CD4-positive, alpha-beta memory T cell (primary cell): ENCODE data around the gene ISL1. TPM values are rescaled to one million over a fixed set of nuclear protein-coding genes. Genes with fewer than 3 reads are reported as not detected.
A peak's percentile ranks its signal among the peaks of the same experiment; 100 is the strongest.

Experiments
- CTCF ChIA-PET: fragments of 350-600 bp; sonication (Branson Sonifier 250); formaldehyde crosslinking; loops from one replicate; lab custom pipeline; 2021; ENCODE audit warnings: inconsistent platforms; ENCODE audit not compliant: partially characterized antibody; lab: Charles Lee
- POLR2A ChIA-PET: fragments of 350-600 bp; sonication (Branson Sonifier 250); formaldehyde crosslinking; loops from one replicate; lab custom pipeline; 2021; ENCODE audit not compliant: partially characterized antibody; lab: Charles Lee
- DNase-seq, 5 donors: peaks; one replicate each; pipeline versions ENCODE4 v3.0.0 to v3.0.0-alpha.2; 2020 to 2022; ENCODE audit warnings: mixed read lengths in 1 of 5
- H3K27ac ChIP-seq: one replicate; pipeline ENCODE4 v1.7.0; 2013; ENCODE audit warnings: low read depth, low read length
- H3K27me3 ChIP-seq: 2 replicates; pipeline ENCODE4 v1.7.0; 2013; ENCODE audit warnings: mild to moderate bottlenecking, low read length, moderate library complexity; ENCODE audit not compliant: insufficient read depth
- H3K36me3 ChIP-seq: 2 replicates; pipeline ENCODE4 v1.7.0; 2013; ENCODE audit warnings: mild to moderate bottlenecking, low read length, moderate library complexity; ENCODE audit not compliant: insufficient read depth
- H3K4me1 ChIP-seq: 2 replicates; pipeline ENCODE4 v1.7.0; 2013; ENCODE audit warnings: mild to moderate bottlenecking, low read length, moderate library complexity; ENCODE audit not compliant: insufficient read depth
- H3K4me3 ChIP-seq, 2 donors: one replicate each; pipeline ENCODE4 v1.7.0; 2013; ENCODE audit warnings: low read length in 2 of 2, mild to moderate bottlenecking in 1 of 2
- H3K9me3 ChIP-seq, 2 donors: one replicate each; pipeline ENCODE4 v1.7.0; 2013; ENCODE audit warnings: low read length in 2 of 2, control low read depth in 1 of 2; ENCODE audit not compliant: control insufficient read depth in 1 of 2
- H3K27ac Mint-ChIP-seq, 7 donors: one replicate each; pipeline ENCODE4 v1.8.0; 2020 to 2021; ENCODE audit warnings: mixed read lengths in 7 of 7, mild to moderate bottlenecking in 6 of 7, inconsistent platforms in 3 of 7, moderate library complexity in 3 of 7
- H3K27me3 Mint-ChIP-seq, 2 donors: one replicate each; pipeline ENCODE4 v1.8.0; 2020 to 2021; ENCODE audit warnings: mixed read lengths in 2 of 2
- H3K36me3 Mint-ChIP-seq, 2 donors: one replicate each; pipeline ENCODE4 v1.8.0; 2020 to 2021; ENCODE audit warnings: mixed read lengths in 2 of 2, inconsistent platforms in 1 of 2, mild to moderate bottlenecking in 1 of 2
- H3K4me1 Mint-ChIP-seq, 4 donors: one replicate each; pipeline ENCODE4 v1.8.0; 2020 to 2021; ENCODE audit warnings: mixed read lengths in 4 of 4, mild to moderate bottlenecking in 1 of 4
- H3K4me3 Mint-ChIP-seq, 8 donors: one replicate each; pipeline ENCODE4 v1.8.0; 2020 to 2021; ENCODE audit warnings: mixed read lengths in 8 of 8, mild to moderate bottlenecking in 7 of 8, moderate library complexity in 6 of 8, inconsistent platforms in 3 of 8
- H3K9me3 Mint-ChIP-seq, 8 donors: one replicate each; pipeline ENCODE4 v1.8.0; 2020 to 2021; ENCODE audit warnings: mixed read lengths in 8 of 8, mild to moderate bottlenecking in 5 of 8, inconsistent platforms in 3 of 8, moderate library complexity in 1 of 8
- intact Hi-C: fragments of 100-400 bp; cut with micrococcal nuclease; formaldehyde crosslinking; loops from one replicate; pipeline ENCODE4 v1.15.1; 2023
- polyA plus RNA-seq, 2 donors: library from polyadenylated mRNA; unstranded; fragments of 300-500 nt; fragmentation: Illumina TruSeq; gene quantifications; one replicate each; pipeline ENCODE4 v1.2.3, GENCODE V29; 2021
- total RNA-seq, 2 experiments: library from RNA; stranded (reverse); gene quantifications; one replicate each; pipeline ENCODE4 v1.2.3, GENCODE V29; 2021

ISL1 gene
- total RNA-seq (not detected), polyA plus RNA-seq (not detected)

DNA sequence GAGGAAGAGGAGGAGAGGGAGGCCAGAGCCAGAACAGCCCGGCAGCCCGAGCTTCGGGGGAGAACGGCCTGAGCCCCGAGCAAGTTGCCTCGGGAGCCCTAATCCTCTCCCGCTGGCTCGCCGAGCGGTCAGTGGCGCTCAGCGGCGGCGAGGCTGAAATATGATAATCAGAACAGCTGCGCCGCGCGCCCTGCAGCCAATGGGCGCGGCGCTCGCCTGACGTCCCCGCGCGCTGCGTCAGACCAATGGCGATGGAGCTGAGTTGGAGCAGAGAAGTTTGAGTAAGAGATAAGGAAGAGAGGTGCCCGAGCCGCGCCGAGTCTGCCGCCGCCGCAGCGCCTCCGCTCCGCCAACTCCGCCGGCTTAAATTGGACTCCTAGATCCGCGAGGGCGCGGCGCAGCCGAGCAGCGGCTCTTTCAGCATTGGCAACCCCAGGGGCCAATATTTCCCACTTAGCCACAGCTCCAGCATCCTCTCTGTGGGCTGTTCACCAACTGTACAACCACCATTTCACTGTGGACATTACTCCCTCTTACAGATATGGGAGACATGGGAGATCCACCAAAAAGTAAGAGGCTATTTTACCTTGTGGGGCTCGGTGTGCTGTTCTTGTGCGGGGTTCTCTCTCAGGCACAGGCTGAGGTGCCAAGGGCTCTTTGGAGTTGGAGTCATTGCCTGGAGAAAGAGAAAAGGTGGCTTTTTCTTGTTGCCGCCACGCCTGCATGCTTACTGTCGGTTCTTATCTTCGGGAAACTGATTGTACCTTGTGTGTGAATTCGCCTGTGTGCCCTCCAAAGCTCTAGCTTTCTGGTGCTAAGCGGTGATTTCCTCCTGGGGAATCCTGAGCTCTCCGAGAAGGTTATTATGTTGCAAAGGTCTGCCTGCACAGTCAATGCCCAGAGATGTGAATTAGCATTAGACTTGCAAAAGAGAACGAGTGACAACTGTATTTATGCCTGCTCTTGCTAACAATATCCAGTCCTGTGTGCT lies at the start of gene ISL1:
Gene ISL1 (plus strand): TSS at position 318 of the 991 bp plus-strand sequence. CDS start 224 bp downstream, at position 542.
- H3K36me3 ChIP-seq, result no peaks in the 10 kb centered on the region
- Mint-ChIP-seq H3K9me3 (peaks cover 0 to 35% (median 7%) of the 10 kb centered on the region in 8 donors), H3K27ac (no peak within 1 kb of the TSS), H3K4me3 (peak within 1 kb of the TSS in 2 of 8 donors; percentile 15 to 26), H3K4me1 (peaks cover 5 to 24% (median 5%) of the 10 kb centered on the region in 4 donors), H3K36me3 (no peaks in the 10 kb centered on the region), H3K27me3 (peaks cover 61 to 62% of the 10 kb centered on the region in 2 donors)
- intact Hi-C loops, result no loop called here
- no peak within 1 kb of the TSS for H3K27ac ChIP-seq
- H3K4me1 ChIP-seq, result no peaks in the 10 kb centered on the region
- H3K27me3 ChIP-seq, result peaks cover 36% of the 10 kb centered on the region
- POLR2A ChIA-PET, result no interaction called here
- H3K9me3 ChIP-seq, result no peaks in the 10 kb centered on the region
- CTCF ChIA-PET, result no interaction called here
- no peak within 1 kb of the TSS for H3K4me3 ChIP-seq
- no peak for DNase-seq

DNA sequence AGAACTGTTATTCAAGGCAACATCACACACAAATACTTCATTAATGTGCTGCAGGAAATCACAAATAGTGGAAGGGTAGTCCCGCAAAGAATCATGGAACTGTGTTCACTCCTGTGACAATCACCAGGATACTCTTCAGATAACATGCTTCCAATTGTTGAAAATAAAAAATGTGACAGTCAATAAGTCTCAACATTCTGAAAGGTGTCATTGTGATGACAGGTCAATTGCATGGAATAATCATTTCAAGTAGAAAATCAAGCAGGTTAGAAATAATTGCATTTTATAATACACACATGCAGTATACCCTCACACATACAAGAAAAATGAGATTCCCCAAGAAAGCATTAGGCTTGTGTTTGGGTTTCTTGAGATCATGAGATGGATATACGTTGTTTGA lies 46.4 kb upstream of the ISL1 start:
- Histone ChIP-seq H3K36me3 (no peaks in the 10 kb centered on the region), H3K4me1 (no peaks in the 10 kb centered on the region), H3K27ac (no peak overlapping the region), H3K27me3 (no peaks in the 10 kb centered on the region), H3K9me3 (no peaks in the 10 kb centered on the region), H3K4me3 (no peak overlapping the region)
- DNase-seq, result no peak
- no peaks in the 10 kb centered on the region for H3K36me3 Mint-ChIP-seq
- no peaks in the 10 kb centered on the region for H3K27me3 Mint-ChIP-seq
- no peak overlapping the region for H3K4me3 Mint-ChIP-seq
- no peak overlapping the region for H3K27ac Mint-ChIP-seq
- H3K4me1 Mint-ChIP-seq, result no peaks in the 10 kb centered on the region
- H3K9me3 Mint-ChIP-seq, result peaks cover 0 to 15% (median 6%) of the 10 kb centered on the region in 8 donors
- POLR2A ChIA-PET, result no interaction called here
- CTCF ChIA-PET, result no interaction called here
- intact Hi-C loops, result no loop called here

DNA sequence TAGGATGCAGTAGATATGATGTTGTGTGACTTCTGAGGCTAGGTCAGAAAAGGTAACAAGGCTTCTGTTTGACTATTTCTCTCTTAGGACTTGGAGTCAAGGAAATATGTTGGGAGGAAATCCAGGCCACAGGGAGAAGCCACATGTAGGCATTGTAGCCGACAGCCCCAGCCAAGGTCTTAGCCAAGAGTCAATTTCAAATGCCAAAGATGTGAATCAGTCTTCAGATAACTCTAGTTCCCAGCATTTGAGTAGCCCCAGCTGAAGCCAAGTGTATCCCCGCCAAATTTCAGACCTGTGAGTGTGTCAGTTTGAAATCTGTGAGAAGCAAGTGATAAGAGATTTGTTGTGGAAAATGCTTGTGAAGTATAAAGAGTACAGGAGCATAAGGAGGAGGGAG lies 38.1 kb upstream of the ISL1 start:
- no peak overlapping the region for H3K4me3 ChIP-seq
- ChIA-PET CTCF (no interaction called here), POLR2A (no interaction called here)
- Mint-ChIP-seq H3K27me3 (no peaks in the 10 kb centered on the region), H3K36me3 (no peaks in the 10 kb centered on the region), H3K4me1 (no peaks in the 10 kb centered on the region), H3K27ac (no peak overlapping the region), H3K9me3 (peaks cover 3 to 16% (median 9%) of the 10 kb centered on the region in 8 donors), H3K4me3 (no peak overlapping the region)
- no peak for DNase-seq
- intact Hi-C loops, result no loop called here
- H3K27ac ChIP-seq, result no peak overlapping the region
- no peaks in the 10 kb centered on the region for H3K36me3 ChIP-seq
- no peaks in the 10 kb centered on the region for H3K27me3 ChIP-seq
- H3K9me3 ChIP-seq, result no peaks in the 10 kb centered on the region
- no peaks in the 10 kb centered on the region for H3K4me1 ChIP-seq

GRCh38 chr5:51347157-51347556 lies 36.1 kb upstream of the ISL1 start:
- intact Hi-C loops, result no loop called here
- peaks cover 2 to 17% (median 9%) of the 10 kb centered on the region in 8 donors for H3K9me3 Mint-ChIP-seq
- ChIA-PET POLR2A (no interaction called here), CTCF (no interaction called here)
- Histone ChIP-seq H3K27ac (no peak overlapping the region), H3K36me3 (no peaks in the 10 kb centered on the region), H3K4me1 (no peaks in the 10 kb centered on the region), H3K4me3 (no peak overlapping the region), H3K27me3 (no peaks in the 10 kb centered on the region), H3K9me3 (no peaks in the 10 kb centered on the region)
- DNase-seq, result no peak
- H3K27me3 Mint-ChIP-seq, result no peaks in the 10 kb centered on the region
- no peaks in the 10 kb centered on the region for H3K4me1 Mint-ChIP-seq
- no peak overlapping the region for H3K27ac Mint-ChIP-seq
- no peaks in the 10 kb centered on the region for H3K36me3 Mint-ChIP-seq
- H3K4me3 Mint-ChIP-seq, result no peak overlapping the region

- Mint-ChIP-seq H3K4me3 (no peak overlapping the region), H3K9me3 (peaks cover 2 to 17% (median 9%) of the 10 kb centered on the region in 8 donors), H3K27me3 (no peaks in the 10 kb centered on the region), H3K4me1 (no peaks in the 10 kb centered on the region), H3K27ac (no peak overlapping the region), H3K36me3 (no peaks in the 10 kb centered on the region)
- H3K4me1 ChIP-seq, result no peaks in the 10 kb centered on the region
- no peaks in the 10 kb centered on the region for H3K36me3 ChIP-seq
- H3K27ac ChIP-seq, result no peak overlapping the region
- no peak for DNase-seq
- POLR2A ChIA-PET, result no interaction called here
- H3K9me3 ChIP-seq, result no peaks in the 10 kb centered on the region
- H3K4me3 ChIP-seq, result no peak overlapping the region
- intact Hi-C loops, result no loop called here
- H3K27me3 ChIP-seq, result no peaks in the 10 kb centered on the region
- CTCF ChIA-PET, result no interaction called here
These were observed 35.5 kb upstream of the ISL1 start for GRCh38 chr5:51347704-51348103.

DNA sequence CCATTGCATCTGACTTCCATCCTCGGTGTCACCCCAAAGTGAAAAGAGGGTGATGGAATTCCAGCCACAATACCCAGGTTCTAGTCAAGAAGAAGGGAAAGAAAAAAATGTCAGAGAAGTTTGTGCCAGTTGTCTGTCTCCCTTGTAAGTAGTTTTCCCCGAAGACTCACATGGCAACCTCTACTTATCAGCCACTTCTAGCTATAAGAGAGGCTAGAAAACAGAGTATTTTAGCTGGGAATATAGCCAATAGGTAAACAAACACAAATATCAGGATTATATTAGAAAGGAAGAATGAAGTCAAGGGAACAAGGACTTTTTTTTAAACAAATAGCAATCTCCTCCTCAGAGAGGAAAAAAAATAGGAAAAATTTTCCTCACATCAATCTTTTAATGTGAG lies 12.2 kb upstream of the ISL1 start:
- Histone ChIP-seq H3K9me3 (no peaks in the 10 kb centered on the region), H3K27ac (no peak overlapping the region), H3K4me1 (no peaks in the 10 kb centered on the region), H3K36me3 (no peaks in the 10 kb centered on the region), H3K4me3 (no peak overlapping the region), H3K27me3 (no peaks in the 10 kb centered on the region)
- POLR2A ChIA-PET, result no interaction called here
- Mint-ChIP-seq H3K27me3 (peaks cover 5 to 7% of the 10 kb centered on the region in 2 donors), H3K9me3 (peaks cover 0 to 9% (median 5%) of the 10 kb centered on the region in 8 donors), H3K4me1 (no peaks in the 10 kb centered on the region), H3K27ac (no peak overlapping the region), H3K36me3 (no peaks in the 10 kb centered on the region), H3K4me3 (no peak overlapping the region)
- CTCF ChIA-PET, result no interaction called here
- no peak for DNase-seq
- intact Hi-C loops, result no loop called here

DNA sequence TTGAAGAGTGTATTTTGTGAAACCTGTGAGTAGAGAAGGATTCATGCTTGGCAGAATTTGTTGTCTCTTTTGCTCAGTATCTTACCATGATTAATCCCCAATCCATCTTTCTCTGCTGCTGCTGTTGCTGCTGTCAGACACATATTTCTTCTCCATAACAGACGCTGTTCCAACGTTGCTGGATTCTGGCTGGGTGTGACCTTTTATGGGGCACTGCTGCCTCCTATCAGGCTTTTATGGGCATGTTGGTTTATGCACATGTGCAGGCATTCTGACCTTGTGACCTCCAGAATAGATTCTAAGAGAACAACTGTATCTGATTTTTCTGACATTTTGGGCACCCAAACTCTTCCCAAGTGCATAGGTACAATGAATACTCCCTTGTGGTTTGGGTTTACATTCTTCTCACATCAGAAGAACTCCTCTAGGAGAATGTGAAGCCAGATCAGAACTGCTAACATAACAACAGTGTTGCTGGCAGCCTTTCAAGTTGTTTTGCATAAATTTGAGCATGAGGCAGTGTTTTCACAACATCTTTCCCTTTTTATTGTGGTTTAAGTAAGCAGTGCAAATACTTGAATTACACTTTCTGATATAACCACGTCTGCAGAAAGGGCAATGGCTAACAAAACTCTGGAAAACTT lies 9.2 kb upstream of the ISL1 start:
- no peak overlapping the region for H3K4me3 Mint-ChIP-seq
- CTCF ChIA-PET, result no interaction called here
- Histone ChIP-seq H3K27ac (no peak overlapping the region), H3K27me3 (peaks cover 5% of the 10 kb centered on the region), H3K9me3 (no peaks in the 10 kb centered on the region), H3K36me3 (no peaks in the 10 kb centered on the region), H3K4me3 (no peak overlapping the region), H3K4me1 (no peaks in the 10 kb centered on the region)
- peaks cover 4 to 8% (median 6%) of the 10 kb centered on the region in 4 donors for H3K4me1 Mint-ChIP-seq
- intact Hi-C loops, result no loop called here
- POLR2A ChIA-PET, result no interaction called here
- H3K9me3 Mint-ChIP-seq, result peaks cover 4 to 25% (median 11%) of the 10 kb centered on the region in 8 donors
- H3K27me3 Mint-ChIP-seq, result peaks cover 28 to 30% of the 10 kb centered on the region in 2 donors
- DNase-seq, result no peak
- peaks cover 0 to 4% of the 10 kb centered on the region in 2 donors for H3K36me3 Mint-ChIP-seq
- H3K27ac Mint-ChIP-seq, result no peak overlapping the region
